GM23338 (cell line): Measurements from ENCODE around the gene SLC66A1. TPM values are rescaled to one million over a fixed set of nuclear protein-coding genes. Genes with fewer than 3 reads are reported as not detected.

Experiments used
- ATAC-seq: fragments of 200-7000 bp; cut with Tn5 transposase; 3 replicates; pipeline ENCODE4 v1.9.1; 2020
- DNase-seq: peaks from one replicate; pipeline ENCODE4 v3.0.0-alpha.2; 2015; ENCODE audit warnings: low spot score
- H2AFZ ChIP-seq: fragments of 200-600 bp; sonication (generic); 2 replicates; pipeline ENCODE4 v1.8.0; 2016; ENCODE audit warnings: antibody characterized with exemption, mild to moderate bottlenecking, moderate library complexity
- H3F3A ChIP-seq: fragments of 200-600 bp; sonication (generic); replicated peaks from 2 replicates; pipeline ENCODE4 v1.8.0; 2017; ENCODE audit warnings: antibody characterized with exemption, mixed run types, low read depth
- H3K27ac ChIP-seq: fragments of 200-600 bp; sonication (generic); 2 replicates; pipeline ENCODE4 v1.6.1; 2016; ENCODE audit warnings: low read depth
- H3K27me3 ChIP-seq: fragments of 200-600 bp; sonication (generic); 2 replicates; pipeline ENCODE4 v1.8.0; 2016; ENCODE audit warnings: mild to moderate bottlenecking, mixed run types, moderate library complexity; ENCODE audit not compliant: insufficient read depth
- H3K36me3 ChIP-seq: fragments of 200-600 bp; sonication (generic); 2 replicates; pipeline ENCODE4 v1.8.0; 2016; ENCODE audit warnings: mild to moderate bottlenecking; ENCODE audit not compliant: insufficient read depth
- H3K4me1 ChIP-seq: fragments of 200-600 bp; sonication (generic); 2 replicates; pipeline ENCODE4 v1.8.0; 2016; ENCODE audit warnings: mild to moderate bottlenecking, moderate library complexity; ENCODE audit not compliant: insufficient read depth
- H3K4me2 ChIP-seq: fragments of 200-600 bp; sonication (generic); 2 replicates; pipeline ENCODE4 v1.7.1; 2017; ENCODE audit warnings: mixed run types
- H3K4me3 ChIP-seq: fragments of 200-600 bp; sonication (generic); 2 replicates; pipeline ENCODE4 v1.6.1; 2016; ENCODE audit warnings: mixed run types
- H3K79me2 ChIP-seq: fragments of 200-600 bp; sonication (generic); replicated peaks from 2 replicates; pipeline ENCODE4 v1.8.0; 2017; ENCODE audit warnings: mild to moderate bottlenecking; ENCODE audit not compliant: insufficient read depth
- H3K9me2 ChIP-seq: fragments of 200-600 bp; sonication (generic); 2 replicates; pipeline ENCODE4 v1.8.0; 2017; ENCODE audit not compliant: insufficient read depth
- H4K20me1 ChIP-seq: fragments of 200-600 bp; sonication (generic); replicated peaks from 2 replicates; pipeline ENCODE4 v1.8.0; 2017; ENCODE audit warnings: mild to moderate bottlenecking; ENCODE audit not compliant: insufficient read depth
- H3K27ac Mint-ChIP-seq: 2 replicates; pipeline ENCODE4 v1.8.0; 2020; ENCODE audit warnings: inconsistent platforms, mild to moderate bottlenecking, moderate library complexity, mixed read lengths
- H3K27me3 Mint-ChIP-seq: 3 replicates; pipeline ENCODE4 v1.8.0; 2022; ENCODE audit warnings: low read depth, mild to moderate bottlenecking, moderate library complexity, mixed read lengths, inconsistent platforms; ENCODE audit not compliant: insufficient read depth, poor library complexity
- H3K36me3 Mint-ChIP-seq: 3 replicates; pipeline ENCODE4 v1.8.0; 2021; ENCODE audit warnings: low read depth, mild to moderate bottlenecking, inconsistent platforms, moderate library complexity, mixed read lengths
- H3K4me1 Mint-ChIP-seq: 3 replicates; pipeline ENCODE4 v1.8.0; 2020; ENCODE audit warnings: mild to moderate bottlenecking, inconsistent platforms, mixed read lengths
- H3K4me3 Mint-ChIP-seq: 3 replicates; pipeline ENCODE4 v1.8.0; 2021; ENCODE audit warnings: moderate library complexity, mild to moderate bottlenecking, inconsistent platforms, mixed read lengths
- H3K9me3 Mint-ChIP-seq: 3 replicates; pipeline ENCODE4 v1.8.0; 2020; ENCODE audit warnings: moderate library complexity, mild to moderate bottlenecking, inconsistent platforms, mixed read lengths
- JUNB ChIP-seq: IDR thresholded peaks from one replicate; pipeline ENCODE4 v1.6.1; 2016; ENCODE audit warnings: antibody characterized with exemption; ENCODE audit not compliant: unreplicated experiment
- polyA plus RNA-seq: library from polyadenylated mRNA; unstranded; fragments of >200 nt; fragmentation: Nextera tagmentation; extraction: Ambion mirVana; gene quantifications from 2 replicates; pipeline ENCODE4 v1.2.1, GENCODE V29; 2016
- small RNA-seq: library from RNA; depleted of rRNA; stranded (forward); fragments of <200 nt; gene quantifications from one replicate; pipeline ENCODE3, GENCODE V24; 2014; ENCODE audit warnings: low replicate concordance
- total RNA-seq: library from RNA; depleted of rRNA; stranded (reverse); fragments of >200 nt; shearing (Covaris generic); gene quantifications from 2 replicates; pipeline ENCODE4 v1.2.3, GENCODE V29; 2014; rRNA removed
- TF ChIP-seq, protein P1 (sequence below): fragments of 250-450 bp; sonication (Bioruptor Pico); IDR thresholded peaks from 2 replicates; pipeline ENCODE4 v1.5.0; 2020; ENCODE audit warnings: mild to moderate bottlenecking, moderate library complexity
- TF ChIP-seq, protein P2 (sequence below): IDR thresholded peaks from 2 replicates; pipeline ENCODE4 v1.6.1; 2016; ENCODE audit warnings: antibody characterized with exemption

The SLC66A1 gene
- total and polyA plus RNA-seq, 2 experiments from 2014 or later: 6.9 to 19.7 TPM

DNA sequence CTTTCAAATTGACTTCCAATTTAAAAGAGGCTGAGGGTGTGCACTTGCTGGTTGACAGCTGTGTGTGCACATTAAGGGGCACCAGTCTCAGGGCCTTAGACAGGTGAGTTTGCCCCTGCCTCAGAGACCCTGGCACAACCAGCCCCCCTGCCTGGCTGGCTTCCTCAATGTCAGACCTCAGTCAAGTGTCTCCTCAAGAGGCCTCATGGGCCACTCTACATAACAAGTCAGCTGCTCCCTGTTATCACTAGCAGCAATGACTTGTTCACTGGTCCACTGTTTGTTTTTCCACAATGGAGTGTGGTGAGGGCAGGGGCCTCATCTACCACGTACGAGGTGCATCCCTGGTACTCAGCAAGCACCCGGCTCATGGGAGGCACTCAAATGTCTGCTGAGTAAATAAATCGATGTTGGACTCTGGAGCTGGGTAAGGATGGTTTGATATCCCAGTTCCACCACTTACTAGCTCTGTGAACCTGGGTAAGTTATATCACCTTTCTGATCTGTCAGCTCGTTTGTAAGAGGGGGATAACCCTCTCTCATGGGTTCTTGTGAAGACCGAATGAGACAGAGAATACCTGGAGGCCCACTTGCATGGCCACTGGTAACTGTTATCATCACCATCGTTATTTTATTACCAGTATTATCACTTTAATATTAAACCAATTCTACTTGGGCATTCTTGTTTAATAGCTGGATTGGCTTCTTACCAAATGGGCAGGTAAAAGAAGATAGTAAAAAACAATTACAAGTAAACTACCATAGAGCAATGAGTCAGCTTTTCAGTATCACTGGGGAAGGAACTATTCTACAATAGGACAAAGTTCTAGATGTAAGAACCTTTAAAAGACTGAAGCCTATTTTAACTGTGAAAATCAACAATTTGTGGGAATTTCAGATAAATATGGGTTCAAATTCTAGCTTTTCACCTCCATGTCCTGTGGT, 64.6 kb downstream of the SLC66A1 start (continued):
- TF ChIP-seq, protein P1, sequence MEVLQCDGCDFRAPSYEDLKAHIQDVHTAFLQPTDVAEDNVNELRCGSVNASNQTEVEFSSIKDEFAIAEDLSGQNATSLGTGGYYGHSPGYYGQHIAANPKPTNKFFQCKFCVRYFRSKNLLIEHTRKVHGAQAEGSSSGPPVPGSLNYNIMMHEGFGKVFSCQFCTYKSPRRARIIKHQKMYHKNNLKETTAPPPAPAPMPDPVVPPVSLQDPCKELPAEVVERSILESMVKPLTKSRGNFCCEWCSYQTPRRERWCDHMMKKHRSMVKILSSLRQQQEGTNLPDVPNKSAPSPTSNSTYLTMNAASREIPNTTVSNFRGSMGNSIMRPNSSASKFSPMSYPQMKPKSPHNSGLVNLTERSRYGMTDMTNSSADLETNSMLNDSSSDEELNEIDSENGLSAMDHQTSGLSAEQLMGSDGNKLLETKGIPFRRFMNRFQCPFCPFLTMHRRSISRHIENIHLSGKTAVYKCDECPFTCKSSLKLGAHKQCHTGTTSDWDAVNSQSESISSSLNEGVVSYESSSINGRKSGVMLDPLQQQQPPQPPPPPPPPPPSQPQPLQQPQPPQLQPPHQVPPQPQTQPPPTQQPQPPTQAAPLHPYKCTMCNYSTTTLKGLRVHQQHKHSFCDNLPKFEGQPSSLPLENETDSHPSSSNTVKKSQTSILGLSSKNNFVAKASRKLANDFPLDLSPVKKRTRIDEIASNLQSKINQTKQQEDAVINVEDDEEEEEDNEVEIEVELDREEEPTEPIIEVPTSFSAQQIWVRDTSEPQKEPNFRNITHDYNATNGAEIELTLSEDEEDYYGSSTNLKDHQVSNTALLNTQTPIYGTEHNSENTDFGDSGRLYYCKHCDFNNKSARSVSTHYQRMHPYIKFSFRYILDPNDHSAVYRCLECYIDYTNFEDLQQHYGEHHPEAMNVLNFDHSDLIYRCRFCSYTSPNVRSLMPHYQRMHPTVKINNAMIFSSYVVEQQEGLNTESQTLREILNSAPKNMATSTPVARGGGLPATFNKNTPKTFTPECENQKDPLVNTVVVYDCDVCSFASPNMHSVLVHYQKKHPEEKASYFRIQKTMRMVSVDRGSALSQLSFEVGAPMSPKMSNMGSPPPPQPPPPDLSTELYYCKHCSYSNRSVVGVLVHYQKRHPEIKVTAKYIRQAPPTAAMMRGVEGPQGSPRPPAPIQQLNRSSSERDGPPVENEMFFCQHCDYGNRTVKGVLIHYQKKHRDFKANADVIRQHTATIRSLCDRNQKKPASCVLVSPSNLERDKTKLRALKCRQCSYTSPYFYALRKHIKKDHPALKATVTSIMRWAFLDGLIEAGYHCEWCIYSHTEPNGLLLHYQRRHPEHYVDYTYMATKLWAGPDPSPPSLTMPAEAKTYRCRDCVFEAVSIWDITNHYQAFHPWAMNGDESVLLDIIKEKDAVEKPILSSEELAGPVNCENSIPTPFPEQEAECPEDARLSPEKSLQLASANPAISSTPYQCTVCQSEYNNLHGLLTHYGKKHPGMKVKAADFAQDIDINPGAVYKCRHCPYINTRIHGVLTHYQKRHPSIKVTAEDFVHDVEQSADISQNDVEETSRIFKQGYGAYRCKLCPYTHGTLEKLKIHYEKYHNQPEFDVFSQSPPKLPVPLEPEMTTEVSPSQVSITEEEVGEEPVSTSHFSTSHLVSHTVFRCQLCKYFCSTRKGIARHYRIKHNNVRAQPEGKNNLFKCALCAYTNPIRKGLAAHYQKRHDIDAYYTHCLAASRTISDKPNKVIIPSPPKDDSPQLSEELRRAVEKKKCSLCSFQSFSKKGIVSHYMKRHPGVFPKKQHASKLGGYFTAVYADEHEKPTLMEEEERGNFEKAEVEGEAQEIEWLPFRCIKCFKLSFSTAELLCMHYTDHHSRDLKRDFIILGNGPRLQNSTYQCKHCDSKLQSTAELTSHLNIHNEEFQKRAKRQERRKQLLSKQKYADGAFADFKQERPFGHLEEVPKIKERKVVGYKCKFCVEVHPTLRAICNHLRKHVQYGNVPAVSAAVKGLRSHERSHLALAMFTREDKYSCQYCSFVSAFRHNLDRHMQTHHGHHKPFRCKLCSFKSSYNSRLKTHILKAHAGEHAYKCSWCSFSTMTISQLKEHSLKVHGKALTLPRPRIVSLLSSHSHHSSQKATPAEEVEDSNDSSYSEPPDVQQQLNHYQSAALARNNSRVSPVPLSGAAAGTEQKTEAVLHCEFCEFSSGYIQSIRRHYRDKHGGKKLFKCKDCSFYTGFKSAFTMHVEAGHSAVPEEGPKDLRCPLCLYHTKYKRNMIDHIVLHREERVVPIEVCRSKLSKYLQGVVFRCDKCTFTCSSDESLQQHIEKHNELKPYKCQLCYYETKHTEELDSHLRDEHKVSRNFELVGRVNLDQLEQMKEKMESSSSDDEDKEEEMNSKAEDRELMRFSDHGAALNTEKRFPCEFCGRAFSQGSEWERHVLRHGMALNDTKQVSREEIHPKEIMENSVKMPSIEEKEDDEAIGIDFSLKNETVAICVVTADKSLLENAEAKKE (CRISPR knock-in tag): no peak

GRCh38 chr1:19377812-19378718, 65.9 kb downstream of the SLC66A1 start:
- DNase-seq (no peak), ATAC-seq (no peak)
- Histone ChIP-seq H3K27ac (no peak overlapping the region), H3K27me3 (no peaks in the 10 kb centered on the region), H3F3A (0 out of 2 replicates have a peak, but pooled peaks cover 3% of the 10 kb centered on the region), H4K20me1 (peaks cover 25% of the 10 kb centered on the region), H2AFZ (no peak overlapping the region), H3K4me3 (no peak overlapping the region), H3K36me3 (peaks cover 10% of the 10 kb centered on the region), H3K79me2 (peaks cover 12% of the 10 kb centered on the region; the same call in 1 of the 2 replicates), H3K9me2 (no peaks in the 10 kb centered on the region), H3K4me2 (no peak overlapping the region), H3K4me1 (no peaks in the 10 kb centered on the region)
- Mint-ChIP-seq H3K4me1 (no peaks in the 10 kb centered on the region), H3K27ac (peak overlapping the region; percentile 30; the same call in 1 of the 2 replicates), H3K27me3 (no peaks in the 10 kb centered on the region), H3K9me3 (no peaks in the 10 kb centered on the region), H3K4me3 (no peak overlapping the region), H3K36me3 (peaks cover 42% of the 10 kb centered on the region)
- TF ChIP-seq, protein P2, sequence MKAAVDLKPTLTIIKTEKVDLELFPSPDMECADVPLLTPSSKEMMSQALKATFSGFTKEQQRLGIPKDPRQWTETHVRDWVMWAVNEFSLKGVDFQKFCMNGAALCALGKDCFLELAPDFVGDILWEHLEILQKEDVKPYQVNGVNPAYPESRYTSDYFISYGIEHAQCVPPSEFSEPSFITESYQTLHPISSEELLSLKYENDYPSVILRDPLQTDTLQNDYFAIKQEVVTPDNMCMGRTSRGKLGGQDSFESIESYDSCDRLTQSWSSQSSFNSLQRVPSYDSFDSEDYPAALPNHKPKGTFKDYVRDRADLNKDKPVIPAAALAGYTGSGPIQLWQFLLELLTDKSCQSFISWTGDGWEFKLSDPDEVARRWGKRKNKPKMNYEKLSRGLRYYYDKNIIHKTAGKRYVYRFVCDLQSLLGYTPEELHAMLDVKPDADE: no peak
- TF ChIP-seq JUNB: no peak

Small RNA genes lying within 50 kb of the gene (small RNA-seq; reads per million reads assigned to genes)
- gene RNU6-1099P: not detected

Other genes starting within 250 kb of the SLC66A1 start
- 196 and 230 TPM in 2 replicates for gene UBR4, start 102.1 kb upstream of the SLC66A1 start, total RNA-seq
- gene UBR4, start 102.1 kb upstream of the SLC66A1 start, polyA plus RNA-seq: 111 TPM in 2 replicates
- 52.2 and 53.0 TPM in 2 replicates for gene EMC1, start 60.8 kb upstream of the SLC66A1 start, total RNA-seq
- 17.6 and 18.4 TPM in 2 replicates for gene EMC1, start 60.8 kb upstream of the SLC66A1 start, polyA plus RNA-seq
- gene MRTO4, start 60.5 kb upstream of the SLC66A1 start, total RNA-seq: 47.1 and 54.2 TPM in 2 replicates
- gene MRTO4, start 60.5 kb upstream of the SLC66A1 start, polyA plus RNA-seq: 77.3 and 88.5 TPM in 2 replicates
- gene AKR7A3, start 23.6 kb upstream of the SLC66A1 start, total RNA-seq: 0.14 TPM in 1 of 2 replicates, not detected in the other
- gene AKR7A3, start 23.6 kb upstream of the SLC66A1 start, polyA plus RNA-seq: 0.24 and 0.86 TPM in 2 replicates
- gene AKR7A2, start 182 bp upstream of the SLC66A1 start, total RNA-seq: 53.6 and 60.0 TPM in 2 replicates
- gene AKR7A2, start 182 bp upstream of the SLC66A1 start, polyA plus RNA-seq: 18.2 and 20.8 TPM in 2 replicates
- 183 and 195 TPM in 2 replicates for gene CAPZB, start 173.2 kb downstream of the SLC66A1 start, total RNA-seq
- 320 and 348 TPM in 2 replicates for gene CAPZB, start 173.2 kb downstream of the SLC66A1 start, polyA plus RNA-seq